ENCODE measurements around the gene PPM1A. TPM values are rescaled to one million over a fixed set of nuclear protein-coding genes. Genes with fewer than 3 reads are reported as not detected.

The PPM1A gene
- total and polyA plus RNA-seq, 2 donors (not counting 3 experiments of a cell fraction or from before 2014, with no cell fraction given), result 14.1 to 33.9 TPM

- intact Hi-C loops (cut with micrococcal nuclease) (no loop called here), dilution Hi-C loops (cut with MboI; ENCODE audit: extremely low pct_ligation_motif_present, low sequenced_read_pairs) (no loop called here)
- no TSS peak for BruUV-seq (replicated peaks)
- no peaks in the 10 kb centered on the region for H3K9me1 ChIP-seq (replicated peaks; ENCODE audit: control insufficient read depth, extremely low read depth, insufficient read depth, low read length)
- H4K20me1 ChIP-seq (replicated peaks; ENCODE audit: control insufficient read depth, extremely low read depth, insufficient read depth, low read length), result no peaks in the 10 kb centered on the region
- H2AFZ ChIP-seq (ENCODE audit: low read depth, low read length), result no peak overlapping the region
- ChIA-PET POLR2A (no interaction called here), CTCF (interaction anchor here (0.7 to 1.7 kb wide), 2 partner anchors 9 to 12 kb away, joined by 3 to 7 read pairs; no protein-coding TSS in a partner anchor)
- no peak overlapping the region for H3K27ac ChIP-seq (ENCODE audit: insufficient read depth, low read depth, low read length)
- peaks cover 0 to 5% of the 10 kb centered on the region in 2 experiments for H3K27me3 ChIP-seq (ENCODE audit: control insufficient read depth in 2 of 2, insufficient read depth in 2 of 2, low read length in 2 of 2)
- H3K4me2 ChIP-seq (ENCODE audit: insufficient read depth, low read length), result no peak overlapping the region
- H3K4me1 ChIP-seq (ENCODE audit: control insufficient read depth, extremely low read depth, insufficient read depth, low read length), result peaks cover 4% of the 10 kb centered on the region
- no peak overlapping the region for H3K4me3 ChIP-seq (replicated peaks in 1 of 3; ENCODE audit: insufficient read depth in 1 of 3, low read depth in 1 of 3, low read length in 3 of 3)
- H3K79me2 ChIP-seq (ENCODE audit: control insufficient read depth, insufficient read depth, low read length), result no peaks in the 10 kb centered on the region
- H3K9me3 ChIP-seq (replicated peaks; ENCODE audit: control insufficient read depth, insufficient read depth, low read length), result no peaks in the 10 kb centered on the region
- DNase-seq (ENCODE audit: low read depth, low spot score) (no peak), FAIRE-seq (no peak)
- H3K9ac ChIP-seq (replicated peaks; ENCODE audit: extremely low read depth, insufficient read depth, low read length), result no peak overlapping the region
- no peaks in the 10 kb centered on the region for H3K36me3 ChIP-seq (ENCODE audit: control insufficient read depth in 2 of 2, extremely low read depth in 1 of 2, insufficient read depth in 2 of 2, low read length in 2 of 2)
- no peak for TF ChIP-seq GATA2 (IDR thresholded peaks at IDR 0.05; ENCODE audit: insufficient read depth, insufficient read length, low read depth, low read length)
- no peak for TF ChIP-seq EZH2 (IDR thresholded peaks at IDR 0.05; ENCODE audit: borderline replicate concordance, low read depth, low read length, severe bottlenecking)
- TF ChIP-seq POLR2A (IDR thresholded peaks at IDR 0.05; ENCODE audit: low read depth, low read length), result no peak
- TF ChIP-seq, protein P1, sequence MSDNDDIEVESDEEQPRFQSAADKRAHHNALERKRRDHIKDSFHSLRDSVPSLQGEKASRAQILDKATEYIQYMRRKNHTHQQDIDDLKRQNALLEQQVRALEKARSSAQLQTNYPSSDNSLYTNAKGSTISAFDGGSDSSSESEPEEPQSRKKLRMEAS (IDR thresholded peaks at IDR 0.05; ENCODE audit: insufficient read depth, insufficient read length), result no peak
- no peak for TF ChIP-seq FOS (IDR thresholded peaks at IDR 0.05; ENCODE audit: borderline replicate concordance, insufficient read depth, low read length)
- no peak for TF ChIP-seq JUN (IDR thresholded peaks at IDR 0.05; ENCODE audit: borderline replicate concordance, insufficient read depth, insufficient read length, low read depth)
- no peak for TF ChIP-seq POLR2AphosphoS5 (IDR thresholded peaks at IDR 0.05; ENCODE audit: insufficient read depth, low read depth, low read length)
- TF ChIP-seq MYC (IDR thresholded peaks at IDR 0.05; ENCODE audit: low read depth, low read length), result no peak
- no peak for TF ChIP-seq CTCF (IDR thresholded peaks at IDR 0.05; ENCODE audit: extremely low read depth in 1 of 2, insufficient read depth in 1 of 2, low read depth in 1 of 2, low read length in 2 of 2)
Observed at GRCh38 chr14:60343571-60344071, 94.6 kb downstream of the PPM1A start.
